Measurements from ENCODE around the gene P2RX3.
"Not testable (repeated sequence)": the region's sequence is repeated elsewhere in the genome, so short reads cannot be mapped to it uniquely, and the experiment has no call there.

The P2RX3 gene

GRCh38 chr11:57338142-57338541 lies at the start of gene P2RX3:
Gene P2RX3, plus strand, starts transcription at chr11:57338352. Its CDS starts 199 bp downstream, at chr11:57338551.
- no peak for DNase-seq

GRCh38 chr11:57288771-57289579 lies 49.2 kb upstream of the P2RX3 start:
- no peak for DNase-seq

DNA sequence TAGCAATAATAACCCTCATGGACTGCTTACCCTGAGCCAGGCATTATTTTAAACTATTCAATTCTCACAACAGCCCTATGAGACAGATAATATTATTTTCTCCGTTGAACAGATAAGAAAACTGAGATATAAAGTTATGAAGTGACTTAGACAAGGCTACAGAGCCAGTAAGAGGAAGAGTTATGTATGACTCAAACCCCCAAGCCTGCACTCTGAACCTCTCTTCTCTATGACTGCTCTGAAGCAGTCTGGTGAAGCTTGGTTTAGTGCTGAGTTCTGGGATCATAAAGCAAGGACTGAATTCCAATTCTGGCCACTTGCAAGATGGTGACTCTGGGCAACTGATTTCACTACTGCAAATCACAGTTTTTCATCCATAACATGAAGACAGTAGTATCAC lies 47.9 kb upstream of the P2RX3 start:
- no peak for DNase-seq

- DNase-seq, result no peak
Observed at GRCh38 chr11:57294225-57295131, 43.7 kb upstream of the P2RX3 start.

GRCh38 chr11:57296205-57296604 lies 41.9 kb upstream of the P2RX3 start:
- not testable (repeated sequence) for DNase-seq

GRCh38 chr11:57297221-57297620 lies 40.9 kb upstream of the P2RX3 start:
- no peak for DNase-seq

GRCh38 chr11:57299150-57299737 lies 38.9 kb upstream of the P2RX3 start:
- no peak for DNase-seq

- DNase-seq, result no peak
Observed at GRCh38 chr11:57300785-57301184, 37.4 kb upstream of the P2RX3 start.

- DNase-seq, result no peak
Observed at GRCh38 chr11:57301711-57302423, 36.3 kb upstream of the P2RX3 start.

- DNase-seq, result no peak
Observed at GRCh38 chr11:57302489-57302888, 35.7 kb upstream of the P2RX3 start.

GRCh38 chr11:57303280-57303989 lies 34.7 kb upstream of the P2RX3 start:
- no peak for DNase-seq

DNA sequence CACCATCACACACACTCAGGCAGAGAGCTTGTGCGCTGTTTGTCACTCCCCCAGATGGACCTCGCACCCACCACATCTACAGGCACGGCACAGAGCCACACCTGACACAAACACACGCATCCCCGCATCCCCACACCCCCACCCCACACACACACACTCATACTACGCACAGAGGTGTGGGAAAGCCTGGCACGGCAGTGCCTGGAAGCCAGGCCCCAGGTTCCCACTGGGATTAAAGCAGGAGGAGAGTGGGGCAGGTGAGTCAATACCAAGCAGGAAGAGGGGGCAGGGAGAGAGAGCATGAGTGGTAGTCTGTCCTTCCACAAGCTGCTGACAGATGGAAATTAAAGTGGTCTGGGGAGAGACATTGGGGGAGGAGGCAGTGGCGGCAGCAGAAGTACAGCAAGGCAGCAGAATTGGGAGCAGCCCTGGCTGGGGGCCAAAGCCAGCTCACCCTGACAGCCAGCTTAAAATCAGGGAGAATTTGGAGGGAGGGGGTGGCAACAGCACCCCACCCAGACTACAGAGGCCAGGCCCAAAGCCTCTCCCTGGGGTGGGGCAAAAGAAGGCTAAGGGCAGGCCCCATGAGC lies 34.1 kb upstream of the P2RX3 start:
- no peak for DNase-seq

DNA sequence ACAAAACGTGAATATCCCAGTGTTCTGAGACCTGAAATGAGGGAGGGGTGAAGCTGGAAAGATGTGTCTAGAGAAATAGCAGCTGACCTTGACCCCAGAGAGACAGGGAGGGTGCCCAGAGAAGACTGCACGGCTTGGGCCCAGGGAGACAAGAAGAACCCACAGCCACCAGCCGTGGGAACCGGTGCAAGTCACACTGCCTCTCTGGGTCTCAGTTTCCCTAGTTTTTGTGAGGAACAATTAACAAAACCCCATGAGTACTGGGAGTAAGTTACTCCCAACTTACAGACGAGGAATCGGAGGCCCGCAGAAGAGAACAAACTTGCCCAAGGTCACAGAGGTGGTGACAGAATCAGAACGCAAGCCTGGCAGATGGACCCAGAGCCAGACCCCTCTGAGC lies 32.6 kb upstream of the P2RX3 start:
- DNase-seq, result no peak

- DNase-seq, result no peak
Observed at GRCh38 chr11:57306161-57306876, 31.8 kb upstream of the P2RX3 start.

GRCh38 chr11:57306940-57307565 lies 31.1 kb upstream of the P2RX3 start:
- DNase-seq, result no peak

- DNase-seq, result no peak
Observed at GRCh38 chr11:57307666-57308270, 30.4 kb upstream of the P2RX3 start.

GRCh38 chr11:57308426-57309060 lies 29.6 kb upstream of the P2RX3 start:
- DNase-seq, result no peak

- no peak for DNase-seq
Observed at GRCh38 chr11:57309106-57310059, 28.8 kb upstream of the P2RX3 start.

Data from activated gamma-delta T cell treated with Interleukin-2 at 50 U/mL for 16 hours (primary cell).